HepG2 (cell line): Measurements from ENCODE around the gene TIFAB. TPM values are rescaled to one million over a fixed set of nuclear protein-coding genes. Genes with fewer than 3 reads are reported as not detected.

Source experiments
- MAFF ChIP-seq: IDR thresholded peaks from 2 replicates; pipeline ENCODE4 v1.6.1; 2011; ENCODE audit warnings: low read depth, low read length, improper control_type of control experiment
- POLR2AphosphoS5 ChIP-seq: IDR thresholded peaks from 2 replicates; pipeline ENCODE4 v1.6.1; 2012; ENCODE audit warnings: low read depth, low read length
- RBFOX2 ChIP-seq: fragments of 200-400 bp; formaldehyde crosslinking; IDR thresholded peaks from 2 replicates; pipeline ENCODE4 v1.6.1; 2017; ENCODE audit warnings: low read depth, mild to moderate bottlenecking, low read length
- SMC3 ChIP-seq: IDR thresholded peaks from 2 replicates; pipeline ENCODE4 v1.6.1; 2011; ENCODE audit warnings: low read length, improper control_type of control experiment
- ZBTB8A ChIP-seq: sonication (generic); formaldehyde crosslinking; IDR thresholded peaks from 2 replicates; pipeline ENCODE4 v1.4.0; 2020; ENCODE audit warnings: mild to moderate bottlenecking, low read depth, missing genetic modification reagents, borderline replicate concordance
- ZHX2 ChIP-seq, 2 experiments: sonication (generic) in 1 of 2; formaldehyde crosslinking in 1 of 2; IDR thresholded peaks; 2 replicates each; pipeline versions ENCODE4 v1.6.1 to v1.9.0; 2014 to 2022; ENCODE audit warnings: antibody characterized with exemption in 1 of 2, borderline replicate concordance in 1 of 2, inconsistent platforms in 1 of 2, low read depth in 1 of 2, missing genetic modification reagents in 1 of 2
- ZNF207 ChIP-seq: fragments of 450-650 bp; IDR thresholded peaks from 2 replicates; pipeline ENCODE4 v1.6.1; 2016; ENCODE audit warnings: antibody characterized with exemption, borderline replicate concordance
- polyA plus RNA-seq, 8 experiments: library from polyadenylated mRNA; depleted of rRNA in 3 of 8; stranded (reverse) in 7 of 8; unstranded in 1 of 8; fragments of >200 nt; fragmentation: Illumina TruSeq in 4 of 8; extraction: Trizol in 4 of 8; gene quantifications; 2 replicates each; pipeline versions ENCODE4 v1.2.1 to v1.2.3, GENCODE V29; 2011 to 2016; ENCODE audit warnings: low read depth in 4 of 8, missing spikeins in 1 of 8, mixed read lengths in 1 of 8; ENCODE audit not compliant: insufficient read depth in 1 of 8
- total RNA-seq, 5 experiments: library from RNA; depleted of rRNA; stranded (reverse); fragments of >200 nt; fragmentation: Illumina TruSeq; extraction: Trizol; gene quantifications; 2 replicates each; pipeline ENCODE4 v1.2.3, GENCODE V29; 2016; ENCODE audit warnings: low read depth in 1 of 5

The TIFAB gene
- total and polyA plus RNA-seq, 2 of the 13 experiments (the other 11 are each of a cell fraction or from before 2014, with no cell fraction given) = not detected

GRCh38 chr5:135433681-135434426, 18.3 kb downstream of the TIFAB start (continued):
- TF ChIP-seq POLR2AphosphoS5 = peak; percentile 46
- no peak for TF ChIP-seq RBFOX2
- no peak for TF ChIP-seq MAFF
- TF ChIP-seq SMC3 = no peak
- peak; percentile 18; the same call in 1 of the 2 replicates for TF ChIP-seq ZHX2 (IDR thresholded peaks at IDR 0.05; ENCODE audit: low read depth)
- TF ChIP-seq ZHX2 (CRISPR knock-in tag; IDR thresholded peaks at IDR 0.05; ENCODE audit: borderline replicate concordance) = no peak
- TF ChIP-seq ZNF207 = no peak
- TF ChIP-seq ZBTB8A (CRISPR knock-in tag) = no peak
